Measurements from ENCODE around the gene NANOS1.
A peak's percentile ranks its signal among the peaks of the same experiment; 100 is the strongest.

DNA sequence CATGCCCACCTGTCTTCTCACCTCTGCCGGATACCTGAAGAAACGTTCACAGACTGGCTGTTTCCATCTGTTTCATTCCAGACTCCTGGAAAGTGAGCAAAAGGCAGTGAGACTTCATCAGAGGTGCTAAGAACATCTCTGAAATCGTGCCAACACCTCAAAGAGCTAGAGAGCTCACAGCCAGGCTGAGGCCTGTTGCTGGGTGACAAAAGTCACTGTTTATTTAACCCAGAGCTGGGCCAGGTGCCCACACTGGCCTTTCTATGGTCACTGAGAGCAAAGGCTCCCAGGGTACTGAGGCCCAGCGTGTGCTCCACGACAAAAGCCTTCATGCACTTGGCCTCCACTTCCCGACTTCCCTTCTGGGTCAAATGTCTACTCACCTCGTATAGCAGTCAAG, 3.7 kb upstream of the NANOS1 start:
- no peak for TF ChIP-seq CTCF (IDR thresholded peaks at IDR 0.05)
- TF ChIP-seq SIN3A (IDR thresholded peaks at IDR 0.05; ENCODE audit: borderline replicate concordance, insufficient read depth, low read depth, low read length) = no peak
- no peak; the same call in 1 of the 2 replicates for TF ChIP-seq POLR2AphosphoS5 (IDR thresholded peaks at IDR 0.05; ENCODE audit: low read depth, low read length)
- TF ChIP-seq, protein P1, sequence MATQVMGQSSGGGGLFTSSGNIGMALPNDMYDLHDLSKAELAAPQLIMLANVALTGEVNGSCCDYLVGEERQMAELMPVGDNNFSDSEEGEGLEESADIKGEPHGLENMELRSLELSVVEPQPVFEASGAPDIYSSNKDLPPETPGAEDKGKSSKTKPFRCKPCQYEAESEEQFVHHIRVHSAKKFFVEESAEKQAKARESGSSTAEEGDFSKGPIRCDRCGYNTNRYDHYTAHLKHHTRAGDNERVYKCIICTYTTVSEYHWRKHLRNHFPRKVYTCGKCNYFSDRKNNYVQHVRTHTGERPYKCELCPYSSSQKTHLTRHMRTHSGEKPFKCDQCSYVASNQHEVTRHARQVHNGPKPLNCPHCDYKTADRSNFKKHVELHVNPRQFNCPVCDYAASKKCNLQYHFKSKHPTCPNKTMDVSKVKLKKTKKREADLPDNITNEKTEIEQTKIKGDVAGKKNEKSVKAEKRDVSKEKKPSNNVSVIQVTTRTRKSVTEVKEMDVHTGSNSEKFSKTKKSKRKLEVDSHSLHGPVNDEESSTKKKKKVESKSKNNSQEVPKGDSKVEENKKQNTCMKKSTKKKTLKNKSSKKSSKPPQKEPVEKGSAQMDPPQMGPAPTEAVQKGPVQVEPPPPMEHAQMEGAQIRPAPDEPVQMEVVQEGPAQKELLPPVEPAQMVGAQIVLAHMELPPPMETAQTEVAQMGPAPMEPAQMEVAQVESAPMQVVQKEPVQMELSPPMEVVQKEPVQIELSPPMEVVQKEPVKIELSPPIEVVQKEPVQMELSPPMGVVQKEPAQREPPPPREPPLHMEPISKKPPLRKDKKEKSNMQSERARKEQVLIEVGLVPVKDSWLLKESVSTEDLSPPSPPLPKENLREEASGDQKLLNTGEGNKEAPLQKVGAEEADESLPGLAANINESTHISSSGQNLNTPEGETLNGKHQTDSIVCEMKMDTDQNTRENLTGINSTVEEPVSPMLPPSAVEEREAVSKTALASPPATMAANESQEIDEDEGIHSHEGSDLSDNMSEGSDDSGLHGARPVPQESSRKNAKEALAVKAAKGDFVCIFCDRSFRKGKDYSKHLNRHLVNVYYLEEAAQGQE (IDR thresholded peaks at IDR 0.05; ENCODE audit: insufficient read depth in 1 of 2, low read depth in 2 of 2, low read length in 1 of 2) = no peak
- TF ChIP-seq TCF7L2 (IDR thresholded peaks at IDR 0.05; ENCODE audit: low read depth, low read length) = peak; percentile 64; the same call in 1 of the 2 replicates
